ENCODE results near the gene BAHCC1. TPM values are rescaled to one million over a fixed set of nuclear protein-coding genes. Genes with fewer than 3 reads are reported as not detected.

The BAHCC1 gene
- total and polyA plus RNA-seq, 2 of the 8 experiments (the other 6 are each of a cell fraction or from before 2014, with no cell fraction given), result 0.26 to 0.58 TPM

GRCh38 chr17:81456798-81457197 is 61.5 kb downstream of the BAHCC1 start:
- no peak overlapping the region for H3K23ac ChIP-seq (ENCODE audit: insufficient read length)
- 0 out of 2 replicates have a peak overlapping the region, but pooled peaks have one; percentile 68 for H2BK12ac ChIP-seq (ENCODE audit: low read depth, low read length)
- ChIA-PET CTCF (ENCODE audit: partially characterized antibody) (interaction anchor here (0.8 to 2.4 kb wide), 7 partner anchors 13 to 160 kb away, joined by 3 to 13 read pairs (median 4); partner anchors contain the start of gene BAHCC1), POLR2A (ENCODE audit: partially characterized antibody) (interaction anchor here (0.7 to 2.0 kb wide), 7 partner anchors 9 to 53 kb away, joined by 3 to 7 read pairs (median 3); no protein-coding TSS in a partner anchor)
- no peaks in the 10 kb centered on the region for H3K27me3 ChIP-seq (replicated peaks in 1 of 4; ENCODE audit: control insufficient read depth in 3 of 4, extremely low read depth in 1 of 4, insufficient read depth in 3 of 4, low read length in 3 of 4)
- peak overlapping the region; percentile 97 for H4K91ac ChIP-seq (replicated peaks; ENCODE audit: insufficient read length, low read length)
- H3K79me1 ChIP-seq (ENCODE audit: low read depth, low read length), result no peaks in the 10 kb centered on the region
- no peak overlapping the region for H3K4me3 ChIP-seq (ENCODE audit: extremely low read depth in 1 of 4, insufficient read depth in 2 of 4, low read depth in 3 of 4, low read length in 4 of 4)
- no peaks in the 10 kb centered on the region for H3K36me3 ChIP-seq (ENCODE audit: control insufficient read depth in 2 of 4, insufficient read depth in 4 of 4, low read length in 3 of 4)
- H4K8ac ChIP-seq (ENCODE audit: extremely low read depth, insufficient read depth, low read length), result peak overlapping the region; percentile 86; the same call in 1 of the 2 replicates
- H3K4me2 ChIP-seq (ENCODE audit: insufficient read depth in 1 of 2, low read depth in 2 of 2, low read length in 2 of 2), result no peak overlapping the region; a peak in 1 of 4 replicates
- H2BK20ac ChIP-seq (ENCODE audit: low read length), result 0 out of 2 replicates have a peak overlapping the region, but pooled peaks have one; percentile 48
- H2BK15ac ChIP-seq (ENCODE audit: low read length), result no peak overlapping the region
- H3K9ac ChIP-seq (replicated peaks in 1 of 4; ENCODE audit: extremely low read depth in 1 of 4, low read depth in 3 of 4, low read length in 3 of 4), result no peak overlapping the region
- no peaks in the 10 kb centered on the region for H3K79me2 ChIP-seq (ENCODE audit: control insufficient read depth in 1 of 2, insufficient read depth in 2 of 2, low read length in 2 of 2)
- TF ChIP-seq RFX5 (IDR thresholded peaks at IDR 0.05; ENCODE audit: borderline replicate concordance, low read depth, low read length) (no peak), CEBPB (IDR thresholded peaks at IDR 0.05; ENCODE audit: low read depth, low read length) (no peak), E2F6 (IDR thresholded peaks at IDR 0.05) (no peak), USF2 (IDR thresholded peaks at IDR 0.05; ENCODE audit: low read length) (no peak), GTF2F1 (IDR thresholded peaks at IDR 0.05; ENCODE audit: borderline replicate concordance, low read depth, low read length) (no peak)
- no peak overlapping the region for H4K5ac ChIP-seq (ENCODE audit: insufficient read length, low read depth, low read length)
- H2AK5ac ChIP-seq (ENCODE audit: low read depth, low read length), result no peak overlapping the region
- peaks cover 0 to 14% (median 8%) of the 10 kb centered on the region in 4 experiments; a peak in 6 of 7 replicates for H3K4me1 ChIP-seq (replicated peaks in 1 of 4; ENCODE audit: control insufficient read depth in 3 of 4, insufficient read depth in 4 of 4, low read length in 3 of 4)
- H3K9me3 ChIP-seq (ENCODE audit: insufficient read depth in 2 of 2, low read depth in 1 of 2, low read length in 1 of 2), result no peaks in the 10 kb centered on the region
- no peak overlapping the region for H3K14ac ChIP-seq (ENCODE audit: insufficient read length)
- peak overlapping the region; percentile 32; the same call in 1 of the 2 replicates for H3K18ac ChIP-seq (ENCODE audit: extremely low read depth, low read length)
- H2BK120ac ChIP-seq (replicated peaks; ENCODE audit: low read depth, low read length), result no peak overlapping the region
- no peak overlapping the region for H3K4ac ChIP-seq (replicated peaks; ENCODE audit: insufficient read length, low read depth, low read length)
- H3K27ac ChIP-seq (ENCODE audit: low read depth, low read length), result no peak overlapping the region
- H3K56ac ChIP-seq (replicated peaks; ENCODE audit: insufficient read length, low read depth, low read length), result no peak overlapping the region
- H3K23me2 ChIP-seq (ENCODE audit: low read depth, low read length), result no peaks in the 10 kb centered on the region
- DNase-seq (ENCODE audit: low read depth in 1 of 2, low spot score in 2 of 2) (no peak), FAIRE-seq (no peak)
- WGBS, 2 experiments (ENCODE audit: extremely low coverage in 1 of 2, insufficient coverage in 1 of 2, insufficient read length in 1 of 2, insufficient replicate concordance in 2 of 2, low coverage in 1 of 2, low lambda C conversion rate in 2 of 2, missing lambda C conversion rate in 1 of 2), result 67% methylated on average over 6 of the region's 7 CpGs; no CpG with 5 or more reads in 1 of the 2 experiments
- no peaks in the 10 kb centered on the region for H4K20me1 ChIP-seq (replicated peaks in 1 of 2; ENCODE audit: control insufficient read depth in 1 of 2, insufficient read depth in 2 of 2, low read length in 2 of 2)
- 0 out of 2 replicates have a peak overlapping the region, but pooled peaks have one; percentile 60 for H2BK5ac ChIP-seq (ENCODE audit: low read depth, low read length)
- no peak overlapping the region for H2AFZ ChIP-seq (ENCODE audit: low read length)

All from H1 (cell line).